ENCODE data around the gene PTGFRN.

PTGFRN gene

GRCh38 chr1:117011334-117011733 is 101.6 kb downstream of the PTGFRN start:
- no peak overlapping the region for H3K4me3 ChIP-seq (ENCODE audit: low read length)
- H3K27me3 ChIP-seq (ENCODE audit: control insufficient read depth, insufficient read depth, low read length) = no peaks in the 10 kb centered on the region
- no peak overlapping the region for H3K9ac ChIP-seq (ENCODE audit: low read length)
- H3K27ac ChIP-seq (ENCODE audit: low read depth, low read length) = no peak overlapping the region
- no peaks in the 10 kb centered on the region for H3K36me3 ChIP-seq (ENCODE audit: control insufficient read depth, insufficient read depth, low read length)
- no peaks in the 10 kb centered on the region for H3K4me1 ChIP-seq (ENCODE audit: control insufficient read depth, insufficient read depth, low read length)

- Histone ChIP-seq H3K27me3 (ENCODE audit: control insufficient read depth, insufficient read depth, low read length) (no peaks in the 10 kb centered on the region), H3K27ac (ENCODE audit: low read depth, low read length) (no peak overlapping the region), H3K36me3 (ENCODE audit: control insufficient read depth, insufficient read depth, low read length) (no peaks in the 10 kb centered on the region), H3K4me1 (ENCODE audit: control insufficient read depth, insufficient read depth, low read length) (no peaks in the 10 kb centered on the region), H3K4me3 (ENCODE audit: low read length) (no peak overlapping the region), H3K9ac (ENCODE audit: low read length) (no peak overlapping the region)
Observed at GRCh38 chr1:117013309-117013858, 103.7 kb downstream of the PTGFRN start.

GRCh38 chr1:117014209-117014608 is 104.5 kb downstream of the PTGFRN start:
- H3K27ac ChIP-seq (ENCODE audit: low read depth, low read length) = no peak overlapping the region
- H3K4me1 ChIP-seq (ENCODE audit: control insufficient read depth, insufficient read depth, low read length) = no peaks in the 10 kb centered on the region
- no peaks in the 10 kb centered on the region for H3K36me3 ChIP-seq (ENCODE audit: control insufficient read depth, insufficient read depth, low read length)
- no peaks in the 10 kb centered on the region for H3K27me3 ChIP-seq (ENCODE audit: control insufficient read depth, insufficient read depth, low read length)
- no peak overlapping the region for H3K9ac ChIP-seq (ENCODE audit: low read length)
- H3K4me3 ChIP-seq (ENCODE audit: low read length) = no peak overlapping the region

GRCh38 chr1:117015724-117016123 is 106.0 kb downstream of the PTGFRN start:
- no peak overlapping the region for H3K4me3 ChIP-seq (ENCODE audit: low read length)
- no peak overlapping the region for H3K27ac ChIP-seq (ENCODE audit: low read depth, low read length)
- no peak overlapping the region for H3K9ac ChIP-seq (ENCODE audit: low read length)
- no peaks in the 10 kb centered on the region for H3K27me3 ChIP-seq (ENCODE audit: control insufficient read depth, insufficient read depth, low read length)
- no peaks in the 10 kb centered on the region for H3K4me1 ChIP-seq (ENCODE audit: control insufficient read depth, insufficient read depth, low read length)
- H3K36me3 ChIP-seq (ENCODE audit: control insufficient read depth, insufficient read depth, low read length) = no peaks in the 10 kb centered on the region

GRCh38 chr1:117017062-117017461 is 107.3 kb downstream of the PTGFRN start:
- H3K4me1 ChIP-seq (ENCODE audit: control insufficient read depth, insufficient read depth, low read length) = no peaks in the 10 kb centered on the region
- no peak overlapping the region for H3K4me3 ChIP-seq (ENCODE audit: low read length)
- no peaks in the 10 kb centered on the region for H3K27me3 ChIP-seq (ENCODE audit: control insufficient read depth, insufficient read depth, low read length)
- H3K9ac ChIP-seq (ENCODE audit: low read length) = no peak overlapping the region
- no peaks in the 10 kb centered on the region for H3K36me3 ChIP-seq (ENCODE audit: control insufficient read depth, insufficient read depth, low read length)
- H3K27ac ChIP-seq (ENCODE audit: low read depth, low read length) = no peak overlapping the region

GRCh38 chr1:117017648-117018047 is 107.9 kb downstream of the PTGFRN start:
- no peaks in the 10 kb centered on the region for H3K4me1 ChIP-seq (ENCODE audit: control insufficient read depth, insufficient read depth, low read length)
- H3K27me3 ChIP-seq (ENCODE audit: control insufficient read depth, insufficient read depth, low read length) = no peaks in the 10 kb centered on the region
- no peak overlapping the region for H3K9ac ChIP-seq (ENCODE audit: low read length)
- H3K36me3 ChIP-seq (ENCODE audit: control insufficient read depth, insufficient read depth, low read length) = no peaks in the 10 kb centered on the region
- H3K4me3 ChIP-seq (ENCODE audit: low read length) = no peak overlapping the region
- no peak overlapping the region for H3K27ac ChIP-seq (ENCODE audit: low read depth, low read length)

- Histone ChIP-seq H3K36me3 (ENCODE audit: control insufficient read depth, insufficient read depth, low read length) (no peaks in the 10 kb centered on the region), H3K4me1 (ENCODE audit: control insufficient read depth, insufficient read depth, low read length) (no peaks in the 10 kb centered on the region), H3K27ac (ENCODE audit: low read depth, low read length) (no peak overlapping the region), H3K27me3 (ENCODE audit: control insufficient read depth, insufficient read depth, low read length) (no peaks in the 10 kb centered on the region), H3K9ac (ENCODE audit: low read length) (no peak overlapping the region), H3K4me3 (ENCODE audit: low read length) (no peak overlapping the region)
Observed at GRCh38 chr1:117020526-117021156, 110.9 kb downstream of the PTGFRN start.

GRCh38 chr1:117022114-117022513 is 112.4 kb downstream of the PTGFRN start:
- Histone ChIP-seq H3K27ac (ENCODE audit: low read depth, low read length) (no peak overlapping the region), H3K36me3 (ENCODE audit: control insufficient read depth, insufficient read depth, low read length) (peaks cover 2% of the 10 kb centered on the region), H3K9ac (ENCODE audit: low read length) (no peak overlapping the region), H3K27me3 (ENCODE audit: control insufficient read depth, insufficient read depth, low read length) (no peaks in the 10 kb centered on the region), H3K4me1 (ENCODE audit: control insufficient read depth, insufficient read depth, low read length) (no peaks in the 10 kb centered on the region), H3K4me3 (ENCODE audit: low read length) (no peak overlapping the region)

- no peak overlapping the region for H3K4me3 ChIP-seq (ENCODE audit: low read length)
- no peak overlapping the region for H3K9ac ChIP-seq (ENCODE audit: low read length)
- no peak overlapping the region for H3K27ac ChIP-seq (ENCODE audit: low read depth, low read length)
- no peaks in the 10 kb centered on the region for H3K27me3 ChIP-seq (ENCODE audit: control insufficient read depth, insufficient read depth, low read length)
- H3K4me1 ChIP-seq (ENCODE audit: control insufficient read depth, insufficient read depth, low read length) = no peaks in the 10 kb centered on the region
- H3K36me3 ChIP-seq (ENCODE audit: control insufficient read depth, insufficient read depth, low read length) = peaks cover 2% of the 10 kb centered on the region
Observed at GRCh38 chr1:117025568-117025967, 115.9 kb downstream of the PTGFRN start.

- Histone ChIP-seq H3K27me3 (ENCODE audit: control insufficient read depth, insufficient read depth, low read length) (no peaks in the 10 kb centered on the region), H3K4me3 (ENCODE audit: low read length) (no peak overlapping the region), H3K27ac (ENCODE audit: low read depth, low read length) (no peak overlapping the region), H3K4me1 (ENCODE audit: control insufficient read depth, insufficient read depth, low read length) (no peaks in the 10 kb centered on the region), H3K9ac (ENCODE audit: low read length) (no peak overlapping the region), H3K36me3 (ENCODE audit: control insufficient read depth, insufficient read depth, low read length) (peaks cover 2% of the 10 kb centered on the region)
Observed at GRCh38 chr1:117026361-117026760, 116.6 kb downstream of the PTGFRN start.

GRCh38 chr1:117029685-117030084 is 120.0 kb downstream of the PTGFRN start:
- H3K4me3 ChIP-seq (ENCODE audit: low read length) = no peak overlapping the region
- H3K4me1 ChIP-seq (ENCODE audit: control insufficient read depth, insufficient read depth, low read length) = no peaks in the 10 kb centered on the region
- no peaks in the 10 kb centered on the region for H3K27me3 ChIP-seq (ENCODE audit: control insufficient read depth, insufficient read depth, low read length)
- H3K9ac ChIP-seq (ENCODE audit: low read length) = no peak overlapping the region
- H3K27ac ChIP-seq (ENCODE audit: low read depth, low read length) = no peak overlapping the region
- H3K36me3 ChIP-seq (ENCODE audit: control insufficient read depth, insufficient read depth, low read length) = peaks cover 2% of the 10 kb centered on the region

GRCh38 chr1:117030271-117030877 is 120.7 kb downstream of the PTGFRN start:
- H3K9ac ChIP-seq (ENCODE audit: low read length) = no peak overlapping the region
- peaks cover 2% of the 10 kb centered on the region for H3K36me3 ChIP-seq (ENCODE audit: control insufficient read depth, insufficient read depth, low read length)
- H3K27me3 ChIP-seq (ENCODE audit: control insufficient read depth, insufficient read depth, low read length) = no peaks in the 10 kb centered on the region
- H3K4me1 ChIP-seq (ENCODE audit: control insufficient read depth, insufficient read depth, low read length) = no peaks in the 10 kb centered on the region
- H3K27ac ChIP-seq (ENCODE audit: low read depth, low read length) = no peak overlapping the region
- H3K4me3 ChIP-seq (ENCODE audit: low read length) = no peak overlapping the region

GRCh38 chr1:117032266-117032665 is 122.5 kb downstream of the PTGFRN start:
- Histone ChIP-seq H3K27me3 (ENCODE audit: control insufficient read depth, insufficient read depth, low read length) (no peaks in the 10 kb centered on the region), H3K9ac (ENCODE audit: low read length) (no peak overlapping the region), H3K27ac (ENCODE audit: low read depth, low read length) (no peak overlapping the region), H3K36me3 (ENCODE audit: control insufficient read depth, insufficient read depth, low read length) (no peaks in the 10 kb centered on the region), H3K4me3 (ENCODE audit: low read length) (no peak overlapping the region), H3K4me1 (ENCODE audit: control insufficient read depth, insufficient read depth, low read length) (no peaks in the 10 kb centered on the region)

Data from rectal smooth muscle tissue (tissue), 1 donor.